Measurements from ENCODE around the gene MARK1.

DNA sequence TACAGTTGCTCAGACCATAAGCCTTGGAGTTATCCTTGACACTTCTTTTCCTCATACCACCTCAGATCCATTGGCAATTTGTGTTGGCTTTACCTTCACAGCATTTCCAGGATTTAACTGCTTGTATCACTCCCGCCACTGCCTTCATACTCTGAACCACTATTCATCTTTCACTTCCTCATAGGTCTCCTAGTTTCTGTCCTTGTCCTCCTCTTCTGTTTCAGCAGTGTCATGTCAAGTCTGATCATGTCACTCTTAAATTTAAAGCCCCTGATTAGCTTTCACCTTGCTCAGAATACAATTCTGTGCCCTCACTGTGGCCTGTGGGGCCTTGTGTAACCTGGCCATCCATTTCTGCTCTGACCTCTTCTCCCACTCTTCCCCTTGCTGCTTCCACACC lies 127.6 kb downstream of the MARK1 start:
- TF ChIP-seq, protein P1, sequence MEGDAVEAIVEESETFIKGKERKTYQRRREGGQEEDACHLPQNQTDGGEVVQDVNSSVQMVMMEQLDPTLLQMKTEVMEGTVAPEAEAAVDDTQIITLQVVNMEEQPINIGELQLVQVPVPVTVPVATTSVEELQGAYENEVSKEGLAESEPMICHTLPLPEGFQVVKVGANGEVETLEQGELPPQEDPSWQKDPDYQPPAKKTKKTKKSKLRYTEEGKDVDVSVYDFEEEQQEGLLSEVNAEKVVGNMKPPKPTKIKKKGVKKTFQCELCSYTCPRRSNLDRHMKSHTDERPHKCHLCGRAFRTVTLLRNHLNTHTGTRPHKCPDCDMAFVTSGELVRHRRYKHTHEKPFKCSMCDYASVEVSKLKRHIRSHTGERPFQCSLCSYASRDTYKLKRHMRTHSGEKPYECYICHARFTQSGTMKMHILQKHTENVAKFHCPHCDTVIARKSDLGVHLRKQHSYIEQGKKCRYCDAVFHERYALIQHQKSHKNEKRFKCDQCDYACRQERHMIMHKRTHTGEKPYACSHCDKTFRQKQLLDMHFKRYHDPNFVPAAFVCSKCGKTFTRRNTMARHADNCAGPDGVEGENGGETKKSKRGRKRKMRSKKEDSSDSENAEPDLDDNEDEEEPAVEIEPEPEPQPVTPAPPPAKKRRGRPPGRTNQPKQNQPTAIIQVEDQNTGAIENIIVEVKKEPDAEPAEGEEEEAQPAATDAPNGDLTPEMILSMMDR (IDR thresholded peaks at IDR 0.05), result no peak
- TF ChIP-seq POLR2A (IDR thresholded peaks at IDR 0.05), result no peak
